ENCODE results near the gene LAMA5.

DNA sequence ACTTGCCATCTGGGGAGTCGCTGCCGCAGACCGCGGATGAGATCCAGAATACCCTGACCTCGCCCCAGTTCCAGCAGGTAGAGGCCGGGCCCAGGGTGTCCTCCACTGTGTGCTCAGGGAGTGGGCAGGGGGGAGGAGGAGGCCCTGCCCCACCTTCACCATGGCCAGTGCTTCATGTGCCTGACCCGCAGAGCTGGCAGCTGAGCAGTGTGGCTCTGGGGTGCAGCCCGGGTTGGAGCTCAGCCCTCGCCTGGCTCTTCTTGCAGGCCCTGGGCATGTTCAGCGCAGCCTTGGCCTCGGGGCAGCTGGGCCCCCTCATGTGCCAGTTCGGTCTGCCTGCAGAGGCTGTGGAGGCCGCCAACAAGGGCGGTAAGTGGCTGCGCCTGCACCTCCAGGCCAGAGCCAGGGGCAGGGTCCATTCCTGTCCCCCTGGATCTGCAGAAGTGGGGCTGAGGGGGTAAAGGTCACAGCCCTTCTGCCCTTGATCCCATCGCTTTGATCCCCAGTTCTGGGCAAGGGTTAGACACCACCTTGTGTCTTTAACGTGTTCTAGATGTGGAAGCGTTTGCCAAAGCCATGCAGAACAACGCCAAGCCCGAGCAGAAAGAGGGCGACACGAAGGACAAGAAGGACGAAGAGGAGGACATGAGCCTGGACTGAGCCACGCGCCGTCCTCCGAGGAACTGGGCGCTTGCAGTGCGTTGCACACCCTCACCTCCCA is 58.9 kb downstream of the LAMA5 start:
- no peak for TF ChIP-seq EZH2 (IDR thresholded peaks at IDR 0.05)
- TF ChIP-seq ZFX (IDR thresholded peaks at IDR 0.05), result no peak
- TF ChIP-seq, protein P1, sequence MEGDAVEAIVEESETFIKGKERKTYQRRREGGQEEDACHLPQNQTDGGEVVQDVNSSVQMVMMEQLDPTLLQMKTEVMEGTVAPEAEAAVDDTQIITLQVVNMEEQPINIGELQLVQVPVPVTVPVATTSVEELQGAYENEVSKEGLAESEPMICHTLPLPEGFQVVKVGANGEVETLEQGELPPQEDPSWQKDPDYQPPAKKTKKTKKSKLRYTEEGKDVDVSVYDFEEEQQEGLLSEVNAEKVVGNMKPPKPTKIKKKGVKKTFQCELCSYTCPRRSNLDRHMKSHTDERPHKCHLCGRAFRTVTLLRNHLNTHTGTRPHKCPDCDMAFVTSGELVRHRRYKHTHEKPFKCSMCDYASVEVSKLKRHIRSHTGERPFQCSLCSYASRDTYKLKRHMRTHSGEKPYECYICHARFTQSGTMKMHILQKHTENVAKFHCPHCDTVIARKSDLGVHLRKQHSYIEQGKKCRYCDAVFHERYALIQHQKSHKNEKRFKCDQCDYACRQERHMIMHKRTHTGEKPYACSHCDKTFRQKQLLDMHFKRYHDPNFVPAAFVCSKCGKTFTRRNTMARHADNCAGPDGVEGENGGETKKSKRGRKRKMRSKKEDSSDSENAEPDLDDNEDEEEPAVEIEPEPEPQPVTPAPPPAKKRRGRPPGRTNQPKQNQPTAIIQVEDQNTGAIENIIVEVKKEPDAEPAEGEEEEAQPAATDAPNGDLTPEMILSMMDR (IDR thresholded peaks at IDR 0.05 in 2 of 3, conservative IDR thresholded peaks at IDR 0.05 in 1 of 3; ENCODE audit: borderline replicate concordance in 1 of 3, insufficient read depth in 1 of 3, low read depth in 2 of 3, low read length in 2 of 3), result no peak
- no peak for TF ChIP-seq SIN3A (IDR thresholded peaks at IDR 0.05; ENCODE audit: low read depth)
- TF ChIP-seq POLR2A (IDR thresholded peaks at IDR 0.05; ENCODE audit: borderline replicate concordance, extremely low read depth, insufficient read depth, insufficient read length), result no peak
- TF ChIP-seq ZNF274 (IDR thresholded peaks at IDR 0.05; ENCODE audit: low read depth, low read length), result no peak
- TF ChIP-seq REST (IDR thresholded peaks at IDR 0.05; ENCODE audit: low read depth), result no peak
- TF ChIP-seq RAD21 (IDR thresholded peaks at IDR 0.05; ENCODE audit: low read depth), result no peak
- no peak for TF ChIP-seq CBX3 (IDR thresholded peaks at IDR 0.05; ENCODE audit: low read depth)
- TF ChIP-seq POLR2AphosphoS5 (IDR thresholded peaks at IDR 0.05; ENCODE audit: low read depth, low read length), result no peak
- TF ChIP-seq SRF (IDR thresholded peaks at IDR 0.05; ENCODE audit: low read depth), result no peak
- TF ChIP-seq JUND (IDR thresholded peaks at IDR 0.05), result no peak
- TF ChIP-seq, protein P2, sequence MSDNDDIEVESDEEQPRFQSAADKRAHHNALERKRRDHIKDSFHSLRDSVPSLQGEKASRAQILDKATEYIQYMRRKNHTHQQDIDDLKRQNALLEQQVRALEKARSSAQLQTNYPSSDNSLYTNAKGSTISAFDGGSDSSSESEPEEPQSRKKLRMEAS (IDR thresholded peaks at IDR 0.05), result no peak
